Heart right ventricle (tissue), 16 donors: ENCODE results near the gene UBASH3B. TPM values are rescaled to one million over a fixed set of nuclear protein-coding genes. Genes with fewer than 3 reads are reported as not detected.
"Not testable (repeated sequence)": the region's sequence is repeated elsewhere in the genome, so short reads cannot be mapped to it uniquely, and the experiment has no call there.

Experiments used
- ATAC-seq, 8 donors: fragments of 200-7000 bp; cut with Tn5 transposase; one replicate each; pipeline ENCODE4 v1.9.1; 2020; ENCODE audit warnings: mild to moderate bottlenecking in 8 of 8, moderate library complexity in 8 of 8, moderate number of reproducible peaks in 1 of 8
- DNase-seq, 2 donors: peaks; one replicate each; pipeline ENCODE4 v3.0.0-alpha.2; 2020
- H3K27ac ChIP-seq, 10 donors: fragments of 200-600 bp; sonication (generic) in 2 of 10; one replicate each; pipeline versions ENCODE4 v1.5.0 to v1.8.0; 2020 to 2022; ENCODE audit warnings: mild to moderate bottlenecking in 3 of 10
- H3K27me3 ChIP-seq, 7 donors: fragments of 200-600 bp; one replicate each; pipeline ENCODE4 v1.8.0; 2021 to 2022; ENCODE audit warnings: mild to moderate bottlenecking in 2 of 7
- H3K36me3 ChIP-seq, 9 donors: fragments of 200-600 bp; sonication (generic) in 1 of 9; one replicate each; pipeline versions ENCODE4 v1.5.0 to v1.8.0; 2020 to 2022; ENCODE audit warnings: mild to moderate bottlenecking in 2 of 9
- H3K4me1 ChIP-seq, 9 donors: fragments of 200-600 bp; sonication (generic) in 1 of 9; one replicate each; pipeline versions ENCODE4 v1.5.0 to v1.8.0; 2020 to 2022; ENCODE audit warnings: mild to moderate bottlenecking in 4 of 9
- H3K4me3 ChIP-seq, 10 donors: fragments of 200-600 bp; sonication (generic) in 2 of 10; one replicate each; pipeline versions ENCODE4 v1.5.0 to v1.8.0; 2020 to 2022; ENCODE audit warnings: mild to moderate bottlenecking in 7 of 10, moderate library complexity in 2 of 10
- H3K9me3 ChIP-seq, 11 donors: fragments of 200-600 bp in 10 of 11; sonication (generic) in 2 of 11; one replicate each; pipeline versions ENCODE4 v1.5.0 to v1.8.0; 2013 to 2022; ENCODE audit warnings: mild to moderate bottlenecking in 2 of 11, control low read depth in 1 of 11, moderate library complexity in 1 of 11
- WGBS, 2 donors: extraction: QIAGEN DNeasy Blood & Tissue Kit; methylation state at CpG; one replicate each; pipeline ENCODE4 v1.1.7; 2013; ENCODE audit warnings: inconsistent platforms in 1 of 2; 5-methylcytosine and 5-hydroxymethylcytosine counted together
- intact Hi-C, 10 donors: fragments of 100-400 bp; cut with DNase I; formaldehyde crosslinking; loops; one replicate each; pipeline versions ENCODE4 v1.11.1 to v1.14.2; 2022
- polyA plus RNA-seq, 2 donors: library from polyadenylated mRNA; stranded (reverse); fragments of 200-250 nt; gene quantifications; one replicate each; pipeline ENCODE4 v1.2.3, GENCODE V29; 2013
- total RNA-seq, 10 donors: library from RNA; stranded (reverse); fragmentation: NEBNext Ultra II Directional in 3 of 10; extraction: Animal tissue kit (Norgen Biotek cat#: 25700) in 3 of 10; gene quantifications; one replicate each; pipeline versions ENCODE4 v1.2.1 to v1.2.4, GENCODE V29; 2021 to 2023
- TF ChIP-seq, protein P1 (sequence below), 9 donors: fragments of 200-600 bp; sonication (generic) in 2 of 9; IDR thresholded peaks; one replicate each; pipeline versions ENCODE4 v1.5.0 to v1.8.0; 2021 to 2022; ENCODE audit warnings: antibody characterized with exemption in 9 of 9, mild to moderate bottlenecking in 5 of 9, moderate library complexity in 1 of 9
- donor health status: Arrhythmogenic right ventricular cardiomyopathy.
- donor health status: ischemic (EF 13 %, LVEDD 7.1; RV severe dilation, severe dysfunction).
- donor health status: healthy with polysubstance abuse.
- donor health status: DM: no; HTN: yes; CAD: no.
- donor health status: DM: no; HTN: no; CAD: no.
- donor health status: ischemic (EF 25% LVEDD 6.9; RV normal size, moderate dysfunction).
- donor health status: ischemic (EF 25% LVEDD 5.7; RV mildly dilated, moderate dysfunction).
- donor health status: healthy.
- donor health status: DM: yes; HTN: yes; CAD: no.
- donor health status: Ischemic cardiomyopathy.
- donor health status: ischemic (EF 35%, LVEDD 5.7; RV mildly dilated, moderate dysfunction).
- donor health status: nonischemic (EF 11% LVEDD 7.7; RV severe dilation, severe dysfunction).
- donor health status: DM: yes; HTN: yes; CAD: no.
- donor health status: PGD.
- donor health status: ischemic (EF 29% LVEDD 5.4; RV normal size, mild dysfunction).
- donor health status: nonischemic (EF 23%, LVEDD 6.1; RV moderate dilation, normal function).

UBASH3B gene
- total and polyA plus RNA-seq, 12 donors, result 0.51 to 8.0 (median 1.5) TPM

DNA sequence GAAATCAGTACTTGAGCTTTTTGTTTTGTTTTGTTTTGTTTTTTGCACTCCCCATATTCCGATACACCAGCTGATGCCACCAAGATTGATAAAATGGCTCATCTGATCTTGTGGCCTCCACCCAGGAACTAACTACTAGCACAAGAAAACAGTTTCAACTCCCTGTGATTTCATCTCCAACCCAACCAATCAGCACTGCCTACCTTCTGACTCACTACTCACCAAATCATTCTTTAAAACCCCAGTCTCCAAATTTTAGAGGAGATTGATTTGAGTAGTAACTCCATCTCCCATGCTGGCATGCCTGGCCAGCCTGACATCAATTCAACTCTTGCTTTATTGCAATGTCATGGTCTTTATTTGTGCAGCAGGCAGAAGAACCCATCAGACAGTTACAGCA, 166.7 kb downstream of the UBASH3B start:
- Histone ChIP-seq H3K4me1 (peaks cover 0 to 9% (median 5%) of the 10 kb centered on the region in 9 donors), H3K27me3 (no peaks in the 10 kb centered on the region), H3K4me3 (no peak overlapping the region), H3K36me3 (no peaks in the 10 kb centered on the region), H3K27ac (no peak overlapping the region), H3K9me3 (peaks cover 0 to 18% (median 5%) of the 10 kb centered on the region in 11 donors)
- DNase-seq (no peak), ATAC-seq (no peak)
- 96 to 100% methylated on average over 1 of the region's 1 CpG for WGBS, 2 donors
- intact Hi-C loops, result no loop called here
- TF ChIP-seq, protein P1, sequence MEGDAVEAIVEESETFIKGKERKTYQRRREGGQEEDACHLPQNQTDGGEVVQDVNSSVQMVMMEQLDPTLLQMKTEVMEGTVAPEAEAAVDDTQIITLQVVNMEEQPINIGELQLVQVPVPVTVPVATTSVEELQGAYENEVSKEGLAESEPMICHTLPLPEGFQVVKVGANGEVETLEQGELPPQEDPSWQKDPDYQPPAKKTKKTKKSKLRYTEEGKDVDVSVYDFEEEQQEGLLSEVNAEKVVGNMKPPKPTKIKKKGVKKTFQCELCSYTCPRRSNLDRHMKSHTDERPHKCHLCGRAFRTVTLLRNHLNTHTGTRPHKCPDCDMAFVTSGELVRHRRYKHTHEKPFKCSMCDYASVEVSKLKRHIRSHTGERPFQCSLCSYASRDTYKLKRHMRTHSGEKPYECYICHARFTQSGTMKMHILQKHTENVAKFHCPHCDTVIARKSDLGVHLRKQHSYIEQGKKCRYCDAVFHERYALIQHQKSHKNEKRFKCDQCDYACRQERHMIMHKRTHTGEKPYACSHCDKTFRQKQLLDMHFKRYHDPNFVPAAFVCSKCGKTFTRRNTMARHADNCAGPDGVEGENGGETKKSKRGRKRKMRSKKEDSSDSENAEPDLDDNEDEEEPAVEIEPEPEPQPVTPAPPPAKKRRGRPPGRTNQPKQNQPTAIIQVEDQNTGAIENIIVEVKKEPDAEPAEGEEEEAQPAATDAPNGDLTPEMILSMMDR (IDR thresholded peaks at IDR 0.05), result no peak

- Histone ChIP-seq H3K4me3 (no peak overlapping the region), H3K4me1 (no peaks in the 10 kb centered on the region), H3K27ac (no peak overlapping the region), H3K27me3 (no peaks in the 10 kb centered on the region), H3K36me3 (no peaks in the 10 kb centered on the region), H3K9me3 (peaks cover 0 to 18% (median 5%) of the 10 kb centered on the region in 11 donors)
- intact Hi-C loops, result no loop called here
- ATAC-seq (no peak), DNase-seq (no peak)
- WGBS, 2 donors, result 84 to 94% methylated on average over 4 of the region's 4 CpGs
- TF ChIP-seq, protein P1 (IDR thresholded peaks at IDR 0.05), result no peak
Observed at GRCh38 chr11:122823564-122823963, 168.0 kb downstream of the UBASH3B start.

- 90 to 93% methylated on average over 6 of the region's 6 CpGs for WGBS, 2 donors
- not testable (repeated sequence) for H3K4me1 ChIP-seq
Observed at GRCh38 chr11:122829371-122829770, 173.8 kb downstream of the UBASH3B start.

GRCh38 chr11:122832297-122832696, 176.8 kb downstream of the UBASH3B start:
- intact Hi-C loops, ATAC-seq, H3K4me1 ChIP-seq, H3K4me3 ChIP-seq, H3K9me3 ChIP-seq, H3K27ac ChIP-seq, H3K27me3 ChIP-seq, H3K36me3 ChIP-seq, DNase-seq: not testable (repeated sequence)
- WGBS, 2 donors, result 74 to 78% methylated on average over 4 of the region's 4 CpGs

More at GRCh38 chr11:122829371-122829770, 173.8 kb downstream of the UBASH3B start:
- intact Hi-C loops, H3K36me3 ChIP-seq, ATAC-seq, H3K9me3 ChIP-seq, H3K27me3 ChIP-seq, DNase-seq, H3K4me3 ChIP-seq: not testable (repeated sequence)
- H3K27ac ChIP-seq, result peak overlapping the region in 1 of 10 donors; percentile 19

DNA sequence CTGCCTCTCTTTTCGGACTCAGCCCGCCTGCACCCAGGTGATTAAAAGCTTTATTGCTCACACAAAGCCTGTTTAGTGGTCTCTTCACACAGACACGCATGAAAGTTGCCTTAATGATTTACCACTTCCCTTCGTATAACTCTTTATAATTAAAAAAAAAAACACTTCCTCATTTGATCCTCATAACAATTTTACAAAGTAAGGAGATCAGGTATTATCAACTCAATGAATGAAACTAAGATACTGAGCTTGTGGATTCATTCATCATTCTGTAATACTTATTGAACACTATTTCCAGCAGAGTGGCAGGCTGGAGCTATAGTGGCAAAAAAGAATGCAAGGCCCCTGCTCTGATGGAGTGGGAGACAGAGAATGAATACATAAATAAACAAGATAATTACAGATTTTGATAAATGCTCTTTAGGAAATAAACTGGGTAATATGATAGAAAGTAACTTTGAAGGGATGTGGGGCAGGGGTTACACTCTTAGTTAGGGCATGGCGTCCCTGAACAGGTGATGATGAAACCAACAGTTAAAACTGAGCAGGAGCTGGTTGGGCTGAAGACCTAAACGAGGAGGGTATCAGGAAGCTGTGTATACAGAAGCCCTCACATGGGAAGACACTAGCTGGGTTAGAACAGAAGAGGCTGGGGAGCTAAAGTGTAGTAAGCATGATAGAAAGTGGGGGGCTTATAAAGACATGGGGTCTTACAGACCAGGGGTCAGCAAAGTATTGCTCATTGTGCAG, 177.4 kb downstream of the UBASH3B start:
- TF ChIP-seq, protein P1 (IDR thresholded peaks at IDR 0.05), result no peak
- intact Hi-C loops, result no loop called here
- H3K9me3 ChIP-seq, result no peaks in the 10 kb centered on the region
- no peak for ATAC-seq
- H3K27ac ChIP-seq, result no peak overlapping the region
- no peak for DNase-seq
- 71 to 72% methylated on average over 6 of the region's 6 CpGs for WGBS, 2 donors
- no peaks in the 10 kb centered on the region for H3K36me3 ChIP-seq
- no peak overlapping the region for H3K4me3 ChIP-seq
- H3K4me1 ChIP-seq, result peaks cover 0 to 7% (median 0%) of the 10 kb centered on the region in 9 donors
- H3K27me3 ChIP-seq, result peaks cover 0 to 2% (median 0%) of the 10 kb centered on the region in 7 donors
